Measurements from ENCODE around the gene TNFRSF8.

DNA sequence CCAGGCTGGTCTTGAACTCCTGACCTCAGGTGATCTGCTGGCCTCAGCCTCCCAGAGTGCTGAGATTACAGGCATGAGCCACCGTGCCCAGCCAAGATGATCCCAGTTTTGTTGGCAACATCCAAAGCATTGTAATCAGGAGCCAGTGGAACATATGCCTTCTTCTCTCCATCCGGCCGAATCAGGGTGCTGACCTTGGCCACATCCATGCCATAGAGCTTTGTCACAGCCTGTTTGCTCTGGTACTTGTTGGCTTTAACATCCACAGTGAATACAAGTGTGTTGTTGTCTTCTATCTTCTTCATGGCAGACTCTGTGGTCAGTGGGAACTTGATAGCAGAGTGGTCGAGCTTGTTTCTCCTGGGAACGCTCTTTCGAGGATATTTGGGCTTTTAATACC lies 17.1 kb downstream of the TNFRSF8 start:
- TF ChIP-seq, protein P1, sequence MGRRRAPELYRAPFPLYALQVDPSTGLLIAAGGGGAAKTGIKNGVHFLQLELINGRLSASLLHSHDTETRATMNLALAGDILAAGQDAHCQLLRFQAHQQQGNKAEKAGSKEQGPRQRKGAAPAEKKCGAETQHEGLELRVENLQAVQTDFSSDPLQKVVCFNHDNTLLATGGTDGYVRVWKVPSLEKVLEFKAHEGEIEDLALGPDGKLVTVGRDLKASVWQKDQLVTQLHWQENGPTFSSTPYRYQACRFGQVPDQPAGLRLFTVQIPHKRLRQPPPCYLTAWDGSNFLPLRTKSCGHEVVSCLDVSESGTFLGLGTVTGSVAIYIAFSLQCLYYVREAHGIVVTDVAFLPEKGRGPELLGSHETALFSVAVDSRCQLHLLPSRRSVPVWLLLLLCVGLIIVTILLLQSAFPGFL (CRISPR knock-in tag; IDR thresholded peaks at IDR 0.05) = no peak
- TF ChIP-seq RFX5 (IDR thresholded peaks at IDR 0.05; ENCODE audit: low read depth, low read length) (no peak), POLR2AphosphoS5 (IDR thresholded peaks at IDR 0.05; ENCODE audit: control insufficient read depth, insufficient read depth, low read depth, low read length) (no peak), ZNF184 (CRISPR knock-in tag; IDR thresholded peaks at IDR 0.05) (no peak), MAFK (IDR thresholded peaks at IDR 0.05; ENCODE audit: low read length) (no peak), TEAD4 (IDR thresholded peaks at IDR 0.05; ENCODE audit: low read length) (no peak), TEAD4 (CRISPR knock-in tag; IDR thresholded peaks at IDR 0.05; ENCODE audit: borderline replicate concordance) (no peak), EHMT2 (IDR thresholded peaks at IDR 0.05) (no peak), FOXJ3 (CRISPR knock-in tag; IDR thresholded peaks at IDR 0.05) (no peak), DMBX1 (CRISPR knock-in tag; IDR thresholded peaks at IDR 0.05; ENCODE audit: borderline replicate concordance) (no peak)
